ENCODE measurements around the gene CDKAL1. TPM values are rescaled to one million over a fixed set of nuclear protein-coding genes. Genes with fewer than 3 reads are reported as not detected.
A peak's percentile ranks its signal among the peaks of the same experiment; 100 is the strongest.
"Not testable (repeated sequence)": the region's sequence is repeated elsewhere in the genome, so short reads cannot be mapped to it uniquely, and the experiment has no call there.

CDKAL1 gene
- polyA plus RNA-seq, 12 donors: 10.0 to 17.3 (median 14.8) TPM; not detected in 1

GRCh38 chr6:20548264-20548663 lies 14.0 kb downstream of the CDKAL1 start:
- no peak for DNase-seq

- not testable (repeated sequence) for DNase-seq
Observed at GRCh38 chr6:20549398-20549797, 15.1 kb downstream of the CDKAL1 start.

- no peak for DNase-seq
Observed at GRCh38 chr6:20554326-20554725, 20.1 kb downstream of the CDKAL1 start.

- DNase-seq: no peak
Observed at GRCh38 chr6:20554817-20555216, 20.6 kb downstream of the CDKAL1 start.

GRCh38 chr6:20559924-20560551 lies 25.8 kb downstream of the CDKAL1 start:
- no peak for DNase-seq

GRCh38 chr6:20563377-20563776 lies 29.1 kb downstream of the CDKAL1 start:
- DNase-seq: no peak

GRCh38 chr6:20564269-20564668 lies 30.0 kb downstream of the CDKAL1 start:
- peak; percentile 31 for DNase-seq

GRCh38 chr6:20564777-20565176 lies 30.5 kb downstream of the CDKAL1 start:
- no peak for DNase-seq

- no peak for DNase-seq
Observed at GRCh38 chr6:20565342-20565741, 31.1 kb downstream of the CDKAL1 start.

- no peak for DNase-seq
Observed at GRCh38 chr6:20566109-20566508, 31.9 kb downstream of the CDKAL1 start.

- DNase-seq: no peak
Observed at GRCh38 chr6:20569000-20569610, 34.8 kb downstream of the CDKAL1 start.

- no peak for DNase-seq
Observed at GRCh38 chr6:20571261-20571660, 37.0 kb downstream of the CDKAL1 start.

- no peak for DNase-seq
Observed at GRCh38 chr6:20572288-20572687, 38.0 kb downstream of the CDKAL1 start.

GRCh38 chr6:20572940-20573339 lies 38.7 kb downstream of the CDKAL1 start:
- DNase-seq: no peak

GRCh38 chr6:20574355-20574754 lies 40.1 kb downstream of the CDKAL1 start:
- no peak for DNase-seq

GRCh38 chr6:20575125-20575524 lies 40.9 kb downstream of the CDKAL1 start:
- DNase-seq: no peak

GRCh38 chr6:20575704-20576451 lies 41.6 kb downstream of the CDKAL1 start:
- no peak for DNase-seq

- DNase-seq: no peak
Observed at GRCh38 chr6:20577173-20577688, 43.0 kb downstream of the CDKAL1 start.

- no peak for DNase-seq
Observed at GRCh38 chr6:20581070-20581469, 46.8 kb downstream of the CDKAL1 start.

GRCh38 chr6:20582586-20583443 lies 48.6 kb downstream of the CDKAL1 start:
- no peak for DNase-seq

- no peak for DNase-seq
Observed at GRCh38 chr6:20583444-20583800, 49.2 kb downstream of the CDKAL1 start.
